Gastrocnemius medialis (tissue), 4 donors: ENCODE data around the gene CCDC186. TPM values are rescaled to one million over a fixed set of nuclear protein-coding genes. Genes with fewer than 3 reads are reported as not detected.

Experiments
- ATAC-seq, 2 donors: fragments of 150-250 bp; one replicate each; pipeline ENCODE4 v1.9.1; 2016
- DNase-seq, 2 donors: peaks; one replicate each; pipeline ENCODE4 v3.0.0-alpha.2; 2019
- H3K27ac ChIP-seq, 4 donors: fragments of 200-600 bp; sonication (generic); 1 replicate in 1 of 4; 2 replicates in 3 of 4; pipeline ENCODE4 v1.5.1; 2016 to 2018; ENCODE audit warnings: mild to moderate bottlenecking in 2 of 4, moderate library complexity in 1 of 4
- H3K27me3 ChIP-seq, 3 donors: fragments of 200-600 bp; sonication (generic) in 2 of 3; 1 replicate in 1 of 3; 2 replicates in 2 of 3; pipeline versions ENCODE4 v1.5.1 to v1.6.0; 2016 to 2019; ENCODE audit warnings: mild to moderate bottlenecking in 1 of 3, moderate library complexity in 1 of 3
- H3K36me3 ChIP-seq, 2 donors: fragments of 200-600 bp; sonication (generic) in 1 of 2; one replicate each; pipeline ENCODE4 v1.5.1; 2017 to 2018
- H3K4me1 ChIP-seq, 2 donors: fragments of 200-600 bp; sonication (generic) in 1 of 2; one replicate each; pipeline ENCODE4 v1.5.1; 2016 to 2017; ENCODE audit warnings: mild to moderate bottlenecking in 2 of 2
- H3K4me3 ChIP-seq, 4 donors: fragments of 200-600 bp; sonication (generic) in 3 of 4; 1 replicate in 1 of 4; 2 replicates in 3 of 4; pipeline ENCODE4 v1.5.1; 2016 to 2019; ENCODE audit warnings: mild to moderate bottlenecking in 2 of 4
- H3K9me3 ChIP-seq, 3 donors: fragments of 200-600 bp; sonication (generic) in 2 of 3; 1 replicate in 1 of 3; 2 replicates in 2 of 3; pipeline ENCODE4 v1.5.1; 2016 to 2019
- CTCF ChIP-seq, 5 experiments: fragments of 450-650 bp in 3 of 5; fragments of 200-600 bp in 2 of 5; sonication (generic) in 2 of 5; IDR thresholded peaks in 4 of 5; conservative IDR thresholded peaks in 1 of 5; 1 replicate in 4 of 5; 2 replicates in 1 of 5; pipeline ENCODE4 v1.5.1; 2016 to 2019; ENCODE audit warnings: antibody characterized with exemption in 5 of 5, mild to moderate bottlenecking in 3 of 5, moderate library complexity in 3 of 5
- POLR2A ChIP-seq, 2 donors: fragments of 450-650 bp; IDR thresholded peaks; one replicate each; pipeline ENCODE4 v1.6.1; 2017; ENCODE audit warnings: antibody characterized with exemption in 2 of 2, mild to moderate bottlenecking in 2 of 2, moderate library complexity in 2 of 2
- in situ Hi-C, 4 donors: fragments of 200-750 bp; cut with MboI; loops; one replicate each; pipeline versions ENCODE4 v1.15.0 to v1.8.0; 2017; ENCODE audit warnings: low sequenced_read_pairs in 4 of 4
- intact Hi-C: fragments of 100-400 bp; cut with DNase I; formaldehyde crosslinking; loops from one replicate; pipeline ENCODE4 v1.15.1; 2023; ENCODE audit warnings: low total_unique reads
- total RNA-seq, 4 donors: library from RNA; depleted of rRNA; stranded (reverse); fragments of >200 nt; gene quantifications; one replicate each; pipeline versions ENCODE4 v1.1.0 to v1.2.3, GENCODE V29; 2016

The CCDC186 gene
- total RNA-seq, 4 donors from 2014 or later = 8.8 to 14.5 (median 9.8) TPM

GRCh38 chr10:114202812-114203211 is 28.8 kb upstream of the CCDC186 start:
- in situ Hi-C loops = no loop called here
- ATAC-seq = no peak
- H3K9me3 ChIP-seq = no peaks in the 10 kb centered on the region
- H3K27me3 ChIP-seq = no peaks in the 10 kb centered on the region
- no peak overlapping the region for H3K4me3 ChIP-seq
- no peak overlapping the region for H3K27ac ChIP-seq
- no peak for DNase-seq
- intact Hi-C loops = no loop called here
- H3K36me3 ChIP-seq = no peaks in the 10 kb centered on the region
- H3K4me1 ChIP-seq = no peaks in the 10 kb centered on the region
- TF ChIP-seq POLR2A (IDR thresholded peaks at IDR 0.05) (no peak), CTCF (IDR thresholded peaks at IDR 0.05 in 4 of 5, conservative IDR thresholded peaks at IDR 0.05 in 1 of 5) (no peak)

- TF ChIP-seq CTCF (IDR thresholded peaks at IDR 0.05 in 4 of 5, conservative IDR thresholded peaks at IDR 0.05 in 1 of 5) (no peak), POLR2A (IDR thresholded peaks at IDR 0.05) (no peak)
- no peaks in the 10 kb centered on the region for H3K4me1 ChIP-seq
- in situ Hi-C loops (no loop called here), intact Hi-C loops (no loop called here)
- H3K27ac ChIP-seq = no peak overlapping the region
- ATAC-seq (no peak), DNase-seq (no peak)
- no peak overlapping the region for H3K4me3 ChIP-seq
- H3K36me3 ChIP-seq = no peaks in the 10 kb centered on the region
- no peaks in the 10 kb centered on the region for H3K27me3 ChIP-seq
- H3K9me3 ChIP-seq = no peaks in the 10 kb centered on the region
Observed at GRCh38 chr10:114199239-114199638, 25.2 kb upstream of the CCDC186 start.

- TF ChIP-seq POLR2A (IDR thresholded peaks at IDR 0.05) (no peak), CTCF (IDR thresholded peaks at IDR 0.05 in 4 of 5, conservative IDR thresholded peaks at IDR 0.05 in 1 of 5) (no peak)
- ATAC-seq (no peak), DNase-seq (no peak)
- Histone ChIP-seq H3K27me3 (no peaks in the 10 kb centered on the region), H3K4me3 (no peak overlapping the region), H3K4me1 (no peaks in the 10 kb centered on the region), H3K9me3 (no peaks in the 10 kb centered on the region), H3K27ac (no peak overlapping the region), H3K36me3 (no peaks in the 10 kb centered on the region)
- in situ Hi-C loops = no loop called here
- intact Hi-C loops = no loop called here
Observed at GRCh38 chr10:114195079-114195478, 21.1 kb upstream of the CCDC186 start.

GRCh38 chr10:114189700-114190099 is 15.7 kb upstream of the CCDC186 start:
- intact Hi-C loops = no loop called here
- Histone ChIP-seq H3K36me3 (no peaks in the 10 kb centered on the region), H3K9me3 (no peaks in the 10 kb centered on the region), H3K27me3 (no peaks in the 10 kb centered on the region), H3K4me3 (no peak overlapping the region), H3K4me1 (no peaks in the 10 kb centered on the region), H3K27ac (no peak overlapping the region)
- no peak for DNase-seq
- in situ Hi-C loops = no loop called here
- ATAC-seq = no peak
- TF ChIP-seq POLR2A (IDR thresholded peaks at IDR 0.05) (no peak), CTCF (IDR thresholded peaks at IDR 0.05 in 4 of 5, conservative IDR thresholded peaks at IDR 0.05 in 1 of 5) (no peak)

GRCh38 chr10:114188900-114189299 is 14.9 kb upstream of the CCDC186 start:
- no peak overlapping the region for H3K27ac ChIP-seq
- no peaks in the 10 kb centered on the region for H3K27me3 ChIP-seq
- in situ Hi-C loops (no loop called here), intact Hi-C loops (no loop called here)
- H3K4me3 ChIP-seq = no peak overlapping the region
- no peaks in the 10 kb centered on the region for H3K9me3 ChIP-seq
- no peak for TF ChIP-seq CTCF (IDR thresholded peaks at IDR 0.05 in 4 of 5, conservative IDR thresholded peaks at IDR 0.05 in 1 of 5)
- TF ChIP-seq POLR2A (IDR thresholded peaks at IDR 0.05) = no peak
- DNase-seq (no peak), ATAC-seq (no peak)
- H3K36me3 ChIP-seq = no peaks in the 10 kb centered on the region
- H3K4me1 ChIP-seq = no peaks in the 10 kb centered on the region
